GM21423 (cell line): Measurements from ENCODE around the gene OLIG2.

Experiments used
- ATAC-seq: cut with Tn5 transposase; IDR thresholded peaks from one replicate; pipeline ENCODE4 v1.9.1; 2021; ENCODE audit warnings: mild to moderate bottlenecking, moderate library complexity; ENCODE audit not compliant: unreplicated experiment

Gene OLIG2

GRCh38 chr21:33063907-33064622 lies 38.3 kb downstream of the OLIG2 start:
- no peak for ATAC-seq

- no peak for ATAC-seq
These were observed 39.1 kb downstream of the OLIG2 start for GRCh38 chr21:33064623-33065390.

GRCh38 chr21:33067043-33067442 lies 41.3 kb downstream of the OLIG2 start:
- ATAC-seq = no peak

GRCh38 chr21:33067457-33067856 lies 41.7 kb downstream of the OLIG2 start:
- ATAC-seq = no peak

- ATAC-seq = no peak
These were observed 43.5 kb downstream of the OLIG2 start for GRCh38 chr21:33069243-33069642.

- no peak for ATAC-seq
These were observed 43.9 kb downstream of the OLIG2 start for GRCh38 chr21:33069645-33069993.

- no peak for ATAC-seq
These were observed 44.4 kb downstream of the OLIG2 start, which contains the start of gene OLIG1 for GRCh38 chr21:33069994-33070743. TSS of gene OLIG1 (plus strand) at chr21:33070141. CDS start at chr21:33070247, 106 bp downstream.

GRCh38 chr21:33070744-33070997 lies 44.9 kb downstream of the OLIG2 start:
- ATAC-seq = no peak

- ATAC-seq = no peak
These were observed 45.4 kb downstream of the OLIG2 start for GRCh38 chr21:33070998-33071769.

- no peak for ATAC-seq
These were observed 46.1 kb downstream of the OLIG2 start for GRCh38 chr21:33071770-33072306.

- ATAC-seq = no peak
These were observed 47.9 kb downstream of the OLIG2 start for GRCh38 chr21:33073636-33074035.

- ATAC-seq = no peak
These were observed 49.4 kb downstream of the OLIG2 start for GRCh38 chr21:33075128-33075527.

- no peak for ATAC-seq
These were observed 50.0 kb downstream of the OLIG2 start for GRCh38 chr21:33075596-33076195.

- ATAC-seq = no peak
These were observed 51.0 kb downstream of the OLIG2 start for GRCh38 chr21:33076600-33077329.
